Measurements from ENCODE around the gene VCAM1. TPM values are rescaled to one million over a fixed set of nuclear protein-coding genes. Genes with fewer than 3 reads are reported as not detected.

VCAM1 gene
- total RNA-seq, 1 experiment from 2014 or later = 0.08 TPM

DNA sequence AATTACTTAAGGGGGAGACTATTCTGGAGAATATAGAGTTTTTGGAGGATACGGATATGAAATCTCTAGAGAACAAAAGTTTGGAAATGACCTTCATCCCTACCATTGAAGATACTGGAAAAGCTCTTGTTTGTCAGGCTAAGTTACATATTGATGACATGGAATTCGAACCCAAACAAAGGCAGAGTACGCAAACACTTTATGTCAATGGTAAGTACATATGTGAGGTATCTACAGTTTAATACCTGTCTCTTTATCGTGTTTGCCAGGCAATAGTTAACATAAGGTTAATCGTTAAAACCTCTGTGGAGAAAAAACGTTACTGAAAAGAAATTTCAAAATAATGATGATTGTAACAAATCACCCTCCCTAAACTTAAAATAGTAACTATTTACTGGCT, 11.8 kb downstream of the VCAM1 start:
- CTCF ChIA-PET = no interaction called here
- H3K9me3 ChIP-seq (ENCODE audit: control insufficient read depth, insufficient read depth, low read depth, low read length) = no peaks in the 10 kb centered on the region
- POLR2A ChIA-PET = no interaction called here
- no peak overlapping the region for H3K4me3 ChIP-seq (ENCODE audit: low read depth in 2 of 2, low read length in 2 of 2)
- ATAC-seq = no peak
- BruUV-seq (replicated peaks) = no TSS peak
- H3K4me1 ChIP-seq (ENCODE audit: control insufficient read depth, insufficient read depth, low read length) = no peaks in the 10 kb centered on the region
- DNase-seq (ENCODE audit: low read depth, low spot score) = no peak
- no peaks in the 10 kb centered on the region for H3K36me3 ChIP-seq (ENCODE audit: control insufficient read depth, insufficient read depth, low read length)
- H3K27me3 ChIP-seq (ENCODE audit: control insufficient read depth, insufficient read depth, low read length) = no peaks in the 10 kb centered on the region
- in situ Hi-C loops (cut with HindIII; ENCODE audit: low pct_unique_long_range_greater_than_20kb, low sequenced_read_pairs) (no loop called here), intact Hi-C loops (cut with micrococcal nuclease; ENCODE audit: unreplicated experiment) (no loop called here)
- H3K27ac ChIP-seq (ENCODE audit: low read length) = no peak overlapping the region
- no peak for TF ChIP-seq CTCF (IDR thresholded peaks at IDR 0.05)
- TF ChIP-seq POLR2AphosphoS5 (IDR thresholded peaks at IDR 0.05; ENCODE audit: low read depth, low read length) = no peak
- TF ChIP-seq, protein P1, sequence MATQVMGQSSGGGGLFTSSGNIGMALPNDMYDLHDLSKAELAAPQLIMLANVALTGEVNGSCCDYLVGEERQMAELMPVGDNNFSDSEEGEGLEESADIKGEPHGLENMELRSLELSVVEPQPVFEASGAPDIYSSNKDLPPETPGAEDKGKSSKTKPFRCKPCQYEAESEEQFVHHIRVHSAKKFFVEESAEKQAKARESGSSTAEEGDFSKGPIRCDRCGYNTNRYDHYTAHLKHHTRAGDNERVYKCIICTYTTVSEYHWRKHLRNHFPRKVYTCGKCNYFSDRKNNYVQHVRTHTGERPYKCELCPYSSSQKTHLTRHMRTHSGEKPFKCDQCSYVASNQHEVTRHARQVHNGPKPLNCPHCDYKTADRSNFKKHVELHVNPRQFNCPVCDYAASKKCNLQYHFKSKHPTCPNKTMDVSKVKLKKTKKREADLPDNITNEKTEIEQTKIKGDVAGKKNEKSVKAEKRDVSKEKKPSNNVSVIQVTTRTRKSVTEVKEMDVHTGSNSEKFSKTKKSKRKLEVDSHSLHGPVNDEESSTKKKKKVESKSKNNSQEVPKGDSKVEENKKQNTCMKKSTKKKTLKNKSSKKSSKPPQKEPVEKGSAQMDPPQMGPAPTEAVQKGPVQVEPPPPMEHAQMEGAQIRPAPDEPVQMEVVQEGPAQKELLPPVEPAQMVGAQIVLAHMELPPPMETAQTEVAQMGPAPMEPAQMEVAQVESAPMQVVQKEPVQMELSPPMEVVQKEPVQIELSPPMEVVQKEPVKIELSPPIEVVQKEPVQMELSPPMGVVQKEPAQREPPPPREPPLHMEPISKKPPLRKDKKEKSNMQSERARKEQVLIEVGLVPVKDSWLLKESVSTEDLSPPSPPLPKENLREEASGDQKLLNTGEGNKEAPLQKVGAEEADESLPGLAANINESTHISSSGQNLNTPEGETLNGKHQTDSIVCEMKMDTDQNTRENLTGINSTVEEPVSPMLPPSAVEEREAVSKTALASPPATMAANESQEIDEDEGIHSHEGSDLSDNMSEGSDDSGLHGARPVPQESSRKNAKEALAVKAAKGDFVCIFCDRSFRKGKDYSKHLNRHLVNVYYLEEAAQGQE (IDR thresholded peaks at IDR 0.05; ENCODE audit: insufficient read depth in 1 of 2, low read depth in 2 of 2, low read length in 1 of 2) = no peak
- TF ChIP-seq SIN3A (IDR thresholded peaks at IDR 0.05; ENCODE audit: borderline replicate concordance, insufficient read depth, low read depth, low read length) = no peak
- no peak for TF ChIP-seq TCF7L2 (IDR thresholded peaks at IDR 0.05; ENCODE audit: low read depth, low read length)

DNA sequence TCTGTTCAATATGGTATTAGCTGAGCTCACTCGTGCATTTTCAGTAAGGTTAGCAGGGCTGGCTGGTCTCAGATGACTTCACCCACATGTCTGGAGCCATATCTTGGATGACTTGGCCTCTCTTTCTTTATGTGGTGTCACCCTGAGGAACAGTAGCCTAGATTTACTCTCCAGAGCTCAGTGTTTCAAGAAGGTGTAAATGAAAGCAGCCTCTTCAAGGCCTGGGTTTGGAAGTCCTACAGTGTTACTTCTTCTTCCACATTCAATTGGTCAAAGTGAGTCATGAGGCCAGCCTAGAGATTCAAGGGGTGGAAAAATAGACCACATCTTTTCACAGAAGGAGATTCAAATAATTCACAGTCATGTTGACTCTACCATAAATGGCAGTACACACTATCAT, 12.2 kb downstream of the VCAM1 start:
- Histone ChIP-seq H3K9me3 (ENCODE audit: control insufficient read depth, insufficient read depth, low read depth, low read length) (no peaks in the 10 kb centered on the region), H3K27ac (ENCODE audit: low read length) (no peak overlapping the region), H3K27me3 (ENCODE audit: control insufficient read depth, insufficient read depth, low read length) (no peaks in the 10 kb centered on the region), H3K4me1 (ENCODE audit: control insufficient read depth, insufficient read depth, low read length) (no peaks in the 10 kb centered on the region), H3K4me3 (ENCODE audit: low read depth in 2 of 2, low read length in 2 of 2) (no peak overlapping the region), H3K36me3 (ENCODE audit: control insufficient read depth, insufficient read depth, low read length) (no peaks in the 10 kb centered on the region)
- CTCF ChIA-PET = no interaction called here
- no peak for ATAC-seq
- POLR2A ChIA-PET = no interaction called here
- no peak for DNase-seq (ENCODE audit: low read depth, low spot score)
- in situ Hi-C loops (cut with HindIII; ENCODE audit: low pct_unique_long_range_greater_than_20kb, low sequenced_read_pairs) (no loop called here), intact Hi-C loops (cut with micrococcal nuclease; ENCODE audit: unreplicated experiment) (no loop called here)
- BruUV-seq (replicated peaks) = no TSS peak
- TF ChIP-seq POLR2AphosphoS5 (IDR thresholded peaks at IDR 0.05; ENCODE audit: low read depth, low read length) (no peak), SIN3A (IDR thresholded peaks at IDR 0.05; ENCODE audit: borderline replicate concordance, insufficient read depth, low read depth, low read length) (no peak), TCF7L2 (IDR thresholded peaks at IDR 0.05; ENCODE audit: low read depth, low read length) (no peak), CTCF (IDR thresholded peaks at IDR 0.05) (no peak)
- TF ChIP-seq, protein P1 (IDR thresholded peaks at IDR 0.05; ENCODE audit: insufficient read depth in 1 of 2, low read depth in 2 of 2, low read length in 1 of 2) = no peak

All from Panc1 (cell line).